HL-60 (cell line): ENCODE data around the gene SNRPB2.

Experiments
- CTCF ChIP-seq: IDR thresholded peaks from one replicate; pipeline ENCODE4 v1.5.1; 2011; ENCODE audit warnings: low read length, control low read depth, inconsistent platforms; ENCODE audit not compliant: insufficient read depth
- REST ChIP-seq: IDR thresholded peaks from 2 replicates; pipeline ENCODE4 v1.6.1; 2012; ENCODE audit warnings: low read depth; ENCODE audit not compliant: insufficient replicate concordance

DNA sequence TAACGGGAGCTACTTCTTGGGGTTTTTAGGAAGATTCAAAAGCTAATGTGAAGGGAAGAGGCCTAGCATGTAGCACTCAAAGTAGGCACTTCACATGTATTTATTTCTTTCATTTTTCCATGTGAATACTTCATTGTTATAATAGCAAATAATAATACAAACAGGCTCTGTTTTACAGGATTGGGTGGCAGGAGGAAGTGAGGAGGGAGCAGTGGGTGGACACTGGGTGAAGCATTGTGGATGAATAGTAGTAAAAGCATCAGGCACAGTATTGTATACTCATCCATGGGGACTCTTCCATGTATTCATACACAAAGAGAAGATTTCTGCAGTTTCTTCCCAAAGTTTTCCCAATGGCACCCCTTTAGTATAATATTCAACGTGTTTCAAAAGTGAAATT is 38.4 kb upstream of the SNRPB2 start:
- TF ChIP-seq CTCF (no peak), REST (no peak)
